GM12801 (cell line): Measurements from ENCODE around the gene BICD1.

Experiments used
- TF ChIP-seq, protein P1 (sequence below): IDR thresholded peaks from one replicate; pipeline ENCODE4 v1.5.1; 2011; ENCODE audit warnings: control low read depth; ENCODE audit not compliant: insufficient read length; ENCODE audit errors: extremely low read depth

Gene BICD1

DNA sequence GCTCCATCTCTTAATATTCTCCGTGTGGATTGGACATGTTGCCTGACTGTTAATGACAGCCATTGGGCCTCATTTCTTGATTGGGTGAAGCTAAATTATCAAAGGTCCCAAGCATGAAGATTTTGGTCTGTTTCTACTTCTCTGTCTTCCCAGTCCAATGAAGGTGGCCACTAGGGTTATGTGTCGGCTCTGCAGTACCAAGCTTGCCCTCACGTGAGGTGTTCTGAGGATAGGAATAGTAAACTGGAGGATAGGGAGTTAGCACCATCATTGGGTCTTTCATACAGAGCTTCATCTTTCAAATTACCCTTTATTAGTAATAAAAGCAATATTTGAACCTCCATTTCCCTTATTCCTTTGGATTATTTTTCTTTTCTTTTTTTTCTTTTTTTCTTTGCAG lies 21.9 kb upstream of the BICD1 start:
- TF ChIP-seq, protein P1, sequence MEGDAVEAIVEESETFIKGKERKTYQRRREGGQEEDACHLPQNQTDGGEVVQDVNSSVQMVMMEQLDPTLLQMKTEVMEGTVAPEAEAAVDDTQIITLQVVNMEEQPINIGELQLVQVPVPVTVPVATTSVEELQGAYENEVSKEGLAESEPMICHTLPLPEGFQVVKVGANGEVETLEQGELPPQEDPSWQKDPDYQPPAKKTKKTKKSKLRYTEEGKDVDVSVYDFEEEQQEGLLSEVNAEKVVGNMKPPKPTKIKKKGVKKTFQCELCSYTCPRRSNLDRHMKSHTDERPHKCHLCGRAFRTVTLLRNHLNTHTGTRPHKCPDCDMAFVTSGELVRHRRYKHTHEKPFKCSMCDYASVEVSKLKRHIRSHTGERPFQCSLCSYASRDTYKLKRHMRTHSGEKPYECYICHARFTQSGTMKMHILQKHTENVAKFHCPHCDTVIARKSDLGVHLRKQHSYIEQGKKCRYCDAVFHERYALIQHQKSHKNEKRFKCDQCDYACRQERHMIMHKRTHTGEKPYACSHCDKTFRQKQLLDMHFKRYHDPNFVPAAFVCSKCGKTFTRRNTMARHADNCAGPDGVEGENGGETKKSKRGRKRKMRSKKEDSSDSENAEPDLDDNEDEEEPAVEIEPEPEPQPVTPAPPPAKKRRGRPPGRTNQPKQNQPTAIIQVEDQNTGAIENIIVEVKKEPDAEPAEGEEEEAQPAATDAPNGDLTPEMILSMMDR, result no peak

DNA sequence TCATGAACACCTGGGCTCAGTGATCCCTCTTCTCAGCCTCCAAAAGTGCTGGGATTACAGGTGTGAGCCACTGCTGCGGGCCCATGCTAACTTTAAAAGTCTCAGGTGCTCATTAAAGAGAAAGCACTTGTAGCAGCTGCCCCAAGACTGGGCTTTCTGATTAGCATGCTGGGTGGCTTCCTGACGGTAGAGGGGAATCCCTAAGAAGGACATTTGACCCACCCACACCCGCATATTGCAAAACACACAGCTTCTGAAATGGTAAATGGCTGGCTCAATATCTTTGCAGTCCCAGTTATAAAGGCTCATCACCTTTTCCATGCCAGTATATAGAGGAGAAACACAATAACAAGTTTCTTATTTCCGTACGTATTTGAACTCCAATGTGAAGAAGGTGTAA lies 19.3 kb upstream of the BICD1 start:
- TF ChIP-seq, protein P1, result no peak

DNA sequence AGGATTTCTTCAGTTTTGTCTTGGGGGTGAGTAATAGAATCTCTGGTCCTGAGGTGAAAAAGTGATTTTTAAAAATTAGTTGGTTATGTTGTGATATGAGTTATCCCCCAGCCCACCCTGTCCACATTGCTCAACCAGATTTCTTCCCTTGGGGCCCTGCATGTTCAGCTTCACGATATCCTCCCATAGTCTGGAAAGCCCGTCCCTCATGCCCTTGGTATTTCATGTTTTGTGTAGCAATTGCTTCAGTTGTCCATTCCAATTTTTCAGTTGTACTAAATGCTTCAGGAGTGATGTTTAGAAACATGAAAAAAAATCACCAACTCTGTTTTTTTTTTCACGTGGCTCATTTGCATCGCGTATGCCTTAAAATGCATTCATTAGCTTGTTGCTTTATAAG lies 17.5 kb upstream of the BICD1 start:
- TF ChIP-seq, protein P1, result no peak

DNA sequence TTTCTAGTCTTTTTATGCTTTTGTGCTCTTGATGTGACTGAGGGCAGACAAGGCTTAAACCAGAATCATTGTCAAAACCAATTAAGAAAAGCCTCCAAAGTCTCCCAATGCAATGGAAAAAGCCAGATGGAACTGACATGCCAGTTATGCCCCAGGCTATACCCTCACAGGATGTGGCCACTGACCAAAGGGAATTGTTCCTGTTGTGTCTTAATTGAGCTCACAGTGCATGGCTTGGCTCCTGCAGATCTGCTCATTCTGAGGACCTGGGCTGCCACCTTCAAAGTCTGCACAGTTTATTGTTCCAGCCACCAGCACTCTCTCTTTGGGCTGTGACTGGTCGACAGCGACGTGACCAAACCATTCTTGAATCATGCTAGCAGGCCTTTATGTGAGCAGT lies 17.1 kb upstream of the BICD1 start:
- TF ChIP-seq, protein P1, result no peak

DNA sequence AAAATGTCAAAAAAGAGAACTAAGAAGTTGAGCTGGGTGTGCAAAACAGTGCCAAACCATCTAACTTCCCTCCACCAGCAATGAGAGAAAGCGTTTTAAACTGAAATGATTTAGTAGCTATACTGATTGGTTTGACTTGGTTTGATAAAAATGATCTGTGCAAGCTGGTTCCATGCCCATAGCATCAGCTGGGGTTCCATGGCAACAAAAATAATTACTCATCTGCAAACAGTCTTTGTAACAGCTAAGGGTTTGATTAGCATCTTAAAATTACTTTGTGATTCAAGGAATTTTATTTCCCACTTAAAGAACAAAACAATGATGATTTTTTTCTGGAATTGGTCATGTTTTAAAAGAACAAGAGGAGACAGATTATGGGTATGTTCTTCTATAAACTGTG lies 15.0 kb upstream of the BICD1 start:
- TF ChIP-seq, protein P1, result no peak

DNA sequence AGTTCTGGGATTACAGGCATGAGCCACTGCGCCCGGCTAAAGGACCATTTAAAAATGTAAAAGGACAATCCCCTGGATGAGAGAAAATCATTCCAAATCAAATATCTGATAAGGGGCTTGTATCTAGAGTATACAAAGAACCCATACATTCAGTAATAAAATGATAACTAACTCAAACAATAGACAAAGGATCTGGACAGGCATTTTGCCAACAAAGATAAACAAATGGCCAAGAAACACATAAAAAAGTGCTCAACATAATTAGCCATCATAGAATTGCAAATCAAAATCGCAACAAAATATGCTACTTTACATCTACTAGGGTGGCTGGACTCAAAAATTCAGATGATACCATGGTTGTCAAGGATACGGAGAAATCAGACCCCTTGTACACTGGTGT lies 8.5 kb upstream of the BICD1 start:
- TF ChIP-seq, protein P1, result no peak

DNA sequence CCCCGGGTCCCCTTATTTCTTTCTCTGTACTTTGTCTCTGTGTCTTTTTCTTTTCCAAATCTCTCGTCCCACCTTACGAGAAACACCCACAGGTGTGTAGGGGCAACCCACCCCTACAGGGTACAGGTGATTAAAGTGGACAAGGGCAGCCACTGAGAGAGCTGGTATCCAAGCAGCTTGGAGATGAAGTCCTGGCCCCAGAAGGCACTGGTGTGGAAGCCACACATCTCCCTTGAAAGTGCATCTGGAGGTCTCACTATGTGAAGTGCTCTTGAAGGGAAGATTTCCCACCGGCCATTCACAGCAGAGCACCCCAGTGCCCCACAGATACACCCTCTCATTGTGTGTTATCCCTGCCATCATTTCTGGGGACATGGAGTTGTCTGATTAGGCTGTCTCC lies 6.3 kb upstream of the BICD1 start:
- TF ChIP-seq, protein P1, result no peak

DNA sequence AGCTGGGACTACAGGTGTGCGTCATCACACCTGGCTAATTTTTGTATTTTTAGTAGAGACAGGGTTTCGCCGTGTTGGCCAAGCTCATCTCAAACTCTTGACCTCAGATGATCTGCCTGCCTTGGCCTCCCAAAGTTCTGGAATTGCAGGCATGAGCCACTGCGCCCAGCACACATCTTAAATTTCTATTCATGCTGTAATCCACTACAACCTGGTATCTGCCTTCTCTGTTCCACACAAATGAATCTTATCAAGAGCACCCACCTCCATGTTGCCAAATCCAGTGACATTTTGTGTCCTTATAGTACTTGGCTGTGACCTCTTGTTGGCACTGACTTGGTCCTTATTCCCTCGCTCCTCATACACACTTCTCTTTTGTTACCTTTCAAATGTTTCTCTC lies 5.8 kb upstream of the BICD1 start:
- TF ChIP-seq, protein P1, result no peak
